ENCODE results near the gene KLF2. TPM values are rescaled to one million over a fixed set of nuclear protein-coding genes. Genes with fewer than 3 reads are reported as not detected.

Gene KLF2
- total and polyA plus RNA-seq, 10 of the 15 experiments (the other 5 are each of a cell fraction or from before 2014, with no cell fraction given), result 0.16 to 13.7 (median 1.0) TPM

- ATAC-seq, result no peak
Observed at GRCh38 chr19:16289594-16289993, 35.0 kb upstream of the KLF2 start.

More at GRCh38 chr19:16289594-16289993, 35.0 kb upstream of the KLF2 start:
- no peak overlapping the region for H3K4me2 ChIP-seq (ENCODE audit: control insufficient read depth, insufficient read depth)
- no peaks in the 10 kb centered on the region for H3K36me3 ChIP-seq (ENCODE audit: control insufficient read depth in 2 of 2, insufficient read depth in 2 of 2, low read length in 1 of 2)
- ChIA-PET RAD21 (ENCODE audit: unreplicated experiment) (no interaction called here), CTCF (no interaction called here), POLR2A (no interaction called here), SMC1A (ENCODE audit: uncharacterized antibody, unreplicated experiment) (no interaction called here)
- no peak overlapping the region for H3K9ac ChIP-seq (ENCODE audit: control insufficient read depth, insufficient read depth, low read length)
- no peak overlapping the region for H3K4me3 ChIP-seq
- peaks cover 0 to 7% of the 10 kb centered on the region in 2 experiments; a peak in 2 of 4 replicates for H3K27me3 ChIP-seq (replicated peaks in 1 of 2; ENCODE audit: control insufficient read depth in 2 of 2, insufficient read depth in 2 of 2, low read length in 1 of 2)
- in situ Hi-C loops (cut with MboI), result no loop called here
- BruUV-seq (replicated peaks), result no TSS peak
- 69% methylated on average over 7 of the region's 7 CpGs for WGBS (ENCODE audit: insufficient coverage, insufficient replicate concordance, low lambda C conversion rate, missing lambda C conversion rate)
- FAIRE-seq (no peak), DNase-seq (ENCODE audit: low read depth, low spot score) (no peak)
- H3K4me1 ChIP-seq (ENCODE audit: control insufficient read depth, insufficient read depth, low read length), result no peaks in the 10 kb centered on the region
- H2AFZ ChIP-seq (ENCODE audit: control insufficient read depth, low read depth, low read length), result no peak overlapping the region
- H3K79me2 ChIP-seq (ENCODE audit: control insufficient read depth, insufficient read depth, low read length), result no peaks in the 10 kb centered on the region
- intact Hi-C loops (cut with micrococcal nuclease; ENCODE audit: unreplicated experiment), result no loop called here
- peaks cover 2% of the 10 kb centered on the region; the same call in 2 of the 3 replicates for H3K9me3 ChIP-seq (replicated peaks; ENCODE audit: control insufficient read depth, insufficient read depth, low read length)
- H4K20me1 ChIP-seq (ENCODE audit: control insufficient read depth, insufficient read depth), result no peaks in the 10 kb centered on the region
- H3K27ac ChIP-seq (ENCODE audit: control insufficient read depth, insufficient read depth), result no peak overlapping the region
- TF ChIP-seq ZBTB4 (CRISPR knock-in tag; IDR thresholded peaks at IDR 0.05) (no peak), TCF3 (IDR thresholded peaks at IDR 0.05; ENCODE audit: borderline replicate concordance, insufficient read depth, low read depth, low read length) (no peak), GATAD2B (conservative IDR thresholded peaks at IDR 0.05; ENCODE audit: low read depth) (no peak), ZNF384 (IDR thresholded peaks at IDR 0.05; ENCODE audit: borderline replicate concordance, low read depth, low read length) (no peak), MTA3 (IDR thresholded peaks at IDR 0.05; ENCODE audit: borderline replicate concordance, low read length) (no peak), BRCA1 (IDR thresholded peaks at IDR 0.05; ENCODE audit: low read depth, low read length) (no peak), ELK1 (IDR thresholded peaks at IDR 0.05; ENCODE audit: low read depth, low read length) (no peak), ZSCAN29 (IDR thresholded peaks at IDR 0.05) (no peak), SRF (IDR thresholded peaks at IDR 0.05; ENCODE audit: low read depth in 2 of 2, low read length in 2 of 2) (no peak), NBN (IDR thresholded peaks at IDR 0.05) (no peak)
